LNCaP clone FGC (cell line): ENCODE measurements around the gene TESK2.
A peak's percentile ranks its signal among the peaks of the same experiment; 100 is the strongest.

Experiments
- DNase-seq: peaks from one replicate; pipeline ENCODE4 v3.0.0-alpha.2; 2011; ENCODE audit warnings: low read depth
- H3K4me3 ChIP-seq: 2 replicates; pipeline ENCODE4 v1.5.1; 2011; ENCODE audit warnings: mild to moderate bottlenecking, low read depth, low read length, control low read depth
- TF ChIP-seq, protein P1 (sequence below): IDR thresholded peaks from 2 replicates; pipeline ENCODE4 v1.5.1; 2012; ENCODE audit warnings: mild to moderate bottlenecking; ENCODE audit not compliant: control insufficient read depth, insufficient read depth; ENCODE audit errors: extremely low read depth

Gene TESK2

DNA sequence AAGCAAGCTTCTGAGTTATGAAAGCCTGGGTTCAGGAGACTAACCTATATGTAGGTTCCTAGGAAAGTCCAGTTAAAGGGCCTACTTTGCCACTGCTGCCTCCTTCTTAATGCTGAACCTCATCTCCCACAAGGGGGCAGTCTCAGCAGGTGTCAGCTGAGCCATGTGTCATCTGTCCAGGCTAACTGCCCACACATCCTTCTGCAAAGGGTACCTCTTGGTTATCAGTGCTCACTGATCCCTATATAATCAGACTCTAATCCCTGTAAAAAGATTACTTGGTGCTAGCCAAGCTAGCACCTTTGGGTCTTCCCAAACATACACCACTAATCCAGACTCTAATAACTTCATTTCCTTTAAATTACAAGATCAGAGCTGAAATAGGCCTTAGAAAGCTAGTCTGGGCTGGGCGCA lies 21.7 kb upstream of the TESK2 start:
- TF ChIP-seq, protein P1, sequence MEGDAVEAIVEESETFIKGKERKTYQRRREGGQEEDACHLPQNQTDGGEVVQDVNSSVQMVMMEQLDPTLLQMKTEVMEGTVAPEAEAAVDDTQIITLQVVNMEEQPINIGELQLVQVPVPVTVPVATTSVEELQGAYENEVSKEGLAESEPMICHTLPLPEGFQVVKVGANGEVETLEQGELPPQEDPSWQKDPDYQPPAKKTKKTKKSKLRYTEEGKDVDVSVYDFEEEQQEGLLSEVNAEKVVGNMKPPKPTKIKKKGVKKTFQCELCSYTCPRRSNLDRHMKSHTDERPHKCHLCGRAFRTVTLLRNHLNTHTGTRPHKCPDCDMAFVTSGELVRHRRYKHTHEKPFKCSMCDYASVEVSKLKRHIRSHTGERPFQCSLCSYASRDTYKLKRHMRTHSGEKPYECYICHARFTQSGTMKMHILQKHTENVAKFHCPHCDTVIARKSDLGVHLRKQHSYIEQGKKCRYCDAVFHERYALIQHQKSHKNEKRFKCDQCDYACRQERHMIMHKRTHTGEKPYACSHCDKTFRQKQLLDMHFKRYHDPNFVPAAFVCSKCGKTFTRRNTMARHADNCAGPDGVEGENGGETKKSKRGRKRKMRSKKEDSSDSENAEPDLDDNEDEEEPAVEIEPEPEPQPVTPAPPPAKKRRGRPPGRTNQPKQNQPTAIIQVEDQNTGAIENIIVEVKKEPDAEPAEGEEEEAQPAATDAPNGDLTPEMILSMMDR = peak; percentile 87
- DNase-seq = no peak
- H3K4me3 ChIP-seq = no peak overlapping the region

DNA sequence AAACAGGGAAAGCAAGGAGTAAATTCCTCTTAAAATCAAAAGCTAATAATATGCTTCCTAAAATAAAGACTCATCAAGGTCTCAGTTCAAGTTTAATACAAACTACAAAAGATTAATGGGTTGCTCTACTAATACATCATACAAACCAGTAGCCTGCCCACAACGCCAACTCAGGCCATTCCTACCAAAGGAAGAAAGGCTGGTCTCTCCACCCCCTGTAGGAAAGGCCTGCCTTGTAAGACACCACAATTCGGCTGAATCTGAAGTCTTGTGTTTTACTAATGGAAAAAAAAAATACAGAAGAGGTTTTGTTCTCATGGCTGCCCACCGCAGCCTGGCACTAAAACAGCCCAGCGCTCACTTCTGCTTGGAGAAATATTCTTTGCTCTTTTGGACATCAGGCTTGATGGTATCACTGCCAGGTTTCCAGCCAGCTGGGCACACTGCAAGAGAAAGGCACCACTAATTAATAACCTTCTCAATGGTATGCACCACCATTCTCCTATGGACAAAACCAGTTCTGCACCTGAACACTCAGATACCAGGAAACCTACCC lies 20.1 kb upstream of the TESK2 start:
- no peak overlapping the region for H3K4me3 ChIP-seq
- TF ChIP-seq, protein P1 = no peak
- no peak for DNase-seq

DNA sequence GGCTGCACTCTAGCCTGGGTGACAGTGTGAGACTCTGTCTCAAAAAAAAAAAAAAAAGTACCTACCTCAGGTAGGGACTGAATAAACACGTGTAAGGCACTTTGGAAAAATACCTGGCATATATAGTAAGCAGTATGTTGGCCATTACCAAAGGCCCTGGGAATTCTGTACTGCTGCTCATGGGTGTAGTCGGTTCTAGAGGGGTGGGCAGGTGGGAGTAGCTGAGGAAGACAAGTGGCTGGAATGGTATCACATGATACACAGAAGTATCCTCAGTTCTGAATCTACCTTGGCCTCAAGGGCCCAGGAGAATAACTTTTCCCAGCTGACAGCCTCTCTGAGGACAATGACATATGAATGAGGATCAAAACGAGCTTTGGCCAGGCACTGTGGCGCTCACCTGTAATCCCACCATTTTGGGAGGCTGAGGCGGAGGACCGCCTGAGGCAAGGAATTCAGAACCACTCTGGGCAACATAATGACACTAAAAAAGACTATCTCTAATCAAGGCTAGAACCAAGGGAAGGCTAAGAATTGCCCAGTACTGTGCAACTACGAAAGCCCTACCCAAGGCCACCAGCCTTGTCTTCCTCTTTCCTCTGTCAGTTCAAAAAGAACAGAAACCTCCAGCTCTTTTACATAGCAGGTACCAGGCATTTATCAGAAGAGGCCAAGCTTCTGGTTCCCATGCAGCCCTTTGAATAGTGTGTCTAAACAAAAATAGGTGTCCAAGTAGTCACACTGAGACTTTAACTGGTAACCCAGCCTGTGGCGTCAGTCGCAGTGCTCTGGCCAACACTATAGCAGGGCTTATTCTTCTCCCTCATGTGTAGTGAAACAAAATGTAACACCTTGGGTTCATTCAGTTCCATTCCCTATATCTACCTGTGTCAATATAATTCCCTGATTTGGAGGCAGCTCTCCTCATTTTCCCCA lies 19.3 kb upstream of the TESK2 start:
- no peak overlapping the region for H3K4me3 ChIP-seq
- DNase-seq = no peak
- TF ChIP-seq, protein P1 = no peak

DNA sequence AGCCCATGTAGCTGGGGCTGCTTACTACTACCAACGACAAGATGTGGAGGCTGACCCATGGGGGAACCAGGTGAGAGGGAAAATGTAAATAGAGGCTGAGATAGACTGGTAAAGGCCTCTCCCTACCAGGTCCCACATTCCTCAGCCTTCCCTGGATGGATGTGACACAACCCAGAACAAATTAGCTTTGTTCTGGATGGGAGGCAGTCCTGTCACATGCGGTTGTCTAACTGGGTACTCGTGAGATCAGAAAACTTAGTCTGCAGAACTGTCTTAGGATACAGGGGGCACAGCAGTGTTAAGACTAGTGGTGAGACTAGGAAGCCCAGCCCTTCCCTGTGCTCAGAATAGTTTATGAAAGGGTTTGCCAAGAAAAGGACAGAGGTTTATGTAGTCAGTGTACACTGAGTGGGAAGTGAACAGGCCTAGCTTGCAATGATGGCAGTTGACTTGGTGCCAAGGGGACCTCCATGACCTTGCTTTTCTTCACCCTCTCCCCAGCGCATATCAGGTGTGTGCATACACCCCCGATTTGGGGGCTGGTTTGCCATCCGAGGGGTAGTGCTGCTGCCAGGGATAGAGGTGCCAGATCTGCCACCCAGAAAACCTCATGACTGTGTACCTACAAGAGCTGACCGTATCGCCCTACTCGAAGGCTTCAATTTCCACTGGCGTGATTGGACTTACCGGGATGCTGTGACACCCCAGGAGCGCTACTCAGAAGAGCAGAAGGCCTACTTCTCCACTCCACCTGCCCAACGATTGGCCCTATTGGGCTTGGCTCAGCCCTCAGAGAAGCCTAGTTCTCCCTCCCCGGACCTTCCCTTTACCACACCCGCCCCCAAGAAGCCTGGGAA lies 17.6 kb upstream of the TESK2 start:
- TF ChIP-seq, protein P1 = no peak
- no peak overlapping the region for H3K4me3 ChIP-seq
- no peak for DNase-seq

DNA sequence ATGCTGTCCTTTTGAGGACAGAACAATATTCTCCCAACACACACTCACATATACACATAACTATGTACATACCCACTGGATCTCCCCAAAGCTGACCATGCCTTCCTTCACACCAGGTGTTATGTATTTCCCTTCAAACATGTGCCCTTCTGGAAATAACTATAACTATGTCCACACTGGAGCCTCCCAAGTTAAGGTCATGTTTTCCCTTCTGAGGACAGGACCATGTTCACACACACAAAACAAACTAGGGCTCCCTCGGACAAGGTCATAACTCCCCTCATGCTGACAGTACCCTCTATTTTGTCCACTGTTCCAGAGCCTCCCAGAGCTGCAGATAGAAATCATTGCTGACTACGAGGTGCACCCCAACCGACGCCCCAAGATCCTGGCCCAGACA lies 16.9 kb upstream of the TESK2 start:
- TF ChIP-seq, protein P1 = no peak
- no peak overlapping the region for H3K4me3 ChIP-seq

DNA sequence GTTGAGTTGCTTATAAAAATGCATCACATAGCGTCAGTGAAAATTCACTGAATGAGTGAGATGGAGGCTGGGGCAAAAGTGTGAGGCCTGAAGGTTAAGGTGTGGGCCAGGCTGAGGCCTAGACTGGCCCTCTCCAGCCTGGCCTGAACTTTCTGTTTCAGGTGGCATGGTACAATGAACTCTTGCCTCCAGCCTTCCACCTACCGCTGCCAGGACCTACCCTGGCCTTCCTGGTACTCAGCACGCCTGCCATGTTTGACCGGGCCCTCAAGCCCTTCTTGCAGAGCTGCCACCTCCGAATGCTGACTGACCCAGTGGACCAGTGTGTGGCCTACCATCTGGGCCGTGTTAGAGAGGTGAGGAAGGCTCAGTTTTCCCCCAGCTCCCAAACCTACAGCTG lies 16.2 kb upstream of the TESK2 start:
- TF ChIP-seq, protein P1 = no peak
- DNase-seq = no peak
- H3K4me3 ChIP-seq = no peak overlapping the region

More for the DNA sequence above, 16.9 kb upstream of the TESK2 start:
- no peak for DNase-seq
